ENCODE data around the gene CPN1.

GRCh38 chr10:99995713-99996112 is 86.0 kb downstream of the CPN1 start:
- TF ChIP-seq CTCF (optimal IDR thresholded peaks at IDR 0.05 in 1 of 3, IDR thresholded peaks at IDR 0.05 in 1 of 3, conservative IDR thresholded peaks at IDR 0.05 in 1 of 3; ENCODE audit: extremely low read depth in 1 of 3, insufficient read depth in 2 of 3, low read length in 3 of 3): no peak
- TF ChIP-seq EZH2 (IDR thresholded peaks at IDR 0.05; ENCODE audit: low read length): no peak

All from keratinocyte (primary cell).